Measurements from ENCODE around the gene PAPSS1. TPM values are rescaled to one million over a fixed set of nuclear protein-coding genes. Genes with fewer than 3 reads are reported as not detected.

Gene PAPSS1
- total and polyA plus RNA-seq, 2 experiments from 2014 or later, result 72.0 to 85.8 TPM

DNA sequence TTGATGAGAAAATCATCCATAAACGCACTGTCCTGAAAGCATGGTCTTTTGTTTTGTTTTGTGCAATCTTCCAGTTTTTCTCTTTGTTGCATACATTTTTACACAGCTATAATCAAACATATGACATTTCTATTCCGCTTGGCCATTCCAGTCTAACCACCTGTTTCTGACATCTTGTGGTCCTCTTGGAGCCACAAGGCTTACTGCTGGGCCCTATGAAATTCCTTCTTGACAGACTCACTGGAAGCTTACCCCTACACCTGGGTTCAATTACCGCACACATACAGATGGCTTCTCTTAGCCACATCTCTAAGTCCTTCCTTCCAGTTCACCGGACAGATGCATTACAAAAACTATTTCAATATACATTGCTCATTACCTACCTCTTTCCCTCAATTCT lies 72.4 kb downstream of the PAPSS1 start:
- Histone ChIP-seq H3F3A (replicated peaks; ENCODE audit: low read depth) (no peaks in the 10 kb centered on the region), H3K27me3 (ENCODE audit: insufficient read depth) (peaks cover 10% of the 10 kb centered on the region; the same call in 1 of the 2 replicates), H4K20me1 (replicated peaks; ENCODE audit: insufficient read depth) (peaks cover 3% of the 10 kb centered on the region; the same call in 1 of the 2 replicates), H3K4me2 (no peak overlapping the region), H3K9me2 (ENCODE audit: insufficient read depth) (no peaks in the 10 kb centered on the region), H3K27ac (ENCODE audit: low read depth) (no peak overlapping the region), H3K79me2 (replicated peaks; ENCODE audit: insufficient read depth) (peaks cover 6% of the 10 kb centered on the region), H3K4me3 (no peak overlapping the region), H2AFZ (no peak overlapping the region), H3K4me1 (ENCODE audit: insufficient read depth) (peaks cover 38% of the 10 kb centered on the region), H3K36me3 (ENCODE audit: insufficient read depth) (no peaks in the 10 kb centered on the region)
- peaks cover 11% of the 10 kb centered on the region for H3K27me3 Mint-ChIP-seq (ENCODE audit: insufficient read depth, low read depth, poor library complexity)
- ATAC-seq, result no peak
- TF ChIP-seq ZNF114 (CRISPR knock-in tag; IDR thresholded peaks at IDR 0.05) (no peak), EZH2 (IDR thresholded peaks at IDR 0.05; ENCODE audit: low read depth, unreplicated experiment) (no peak)
- no peak overlapping the region for H3K27ac Mint-ChIP-seq
- no peak for DNase-seq (ENCODE audit: low spot score)
- peaks cover 35% of the 10 kb centered on the region for H3K4me1 Mint-ChIP-seq
- H3K36me3 Mint-ChIP-seq (ENCODE audit: low read depth), result peaks cover 32% of the 10 kb centered on the region
- no peaks in the 10 kb centered on the region for H3K9me3 Mint-ChIP-seq
- no peak overlapping the region for H3K4me3 Mint-ChIP-seq

DNA sequence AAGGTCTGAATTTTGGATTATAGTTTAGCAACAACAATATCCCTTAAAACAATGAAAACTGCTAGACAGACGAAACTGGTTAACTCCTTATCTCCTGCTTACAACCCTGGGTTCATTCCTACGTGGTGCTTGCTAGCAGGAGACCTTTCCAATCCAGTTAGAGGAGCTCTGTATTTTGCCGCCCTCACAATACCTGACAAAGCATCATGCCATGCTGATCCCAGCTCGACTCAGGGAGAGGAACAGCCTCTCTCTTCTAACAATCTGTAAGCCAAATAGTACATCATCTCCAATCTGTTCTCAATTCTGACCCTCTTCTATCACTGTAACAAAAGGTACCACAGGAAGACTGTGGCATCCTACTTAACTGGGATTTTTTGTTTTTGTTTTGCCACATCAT lies 74.4 kb downstream of the PAPSS1 start:
- Histone ChIP-seq H3K79me2 (replicated peaks; ENCODE audit: insufficient read depth) (peaks cover 6% of the 10 kb centered on the region), H3K4me3 (no peak overlapping the region), H3K27ac (ENCODE audit: low read depth) (no peak overlapping the region), H3K4me2 (no peak overlapping the region), H4K20me1 (replicated peaks; ENCODE audit: insufficient read depth) (peaks cover 3% of the 10 kb centered on the region; the same call in 1 of the 2 replicates), H3F3A (replicated peaks; ENCODE audit: low read depth) (no peaks in the 10 kb centered on the region), H3K9me2 (ENCODE audit: insufficient read depth) (no peaks in the 10 kb centered on the region), H3K36me3 (ENCODE audit: insufficient read depth) (no peaks in the 10 kb centered on the region), H3K27me3 (ENCODE audit: insufficient read depth) (peaks cover 10% of the 10 kb centered on the region; the same call in 1 of the 2 replicates), H3K4me1 (ENCODE audit: insufficient read depth) (peaks cover 34% of the 10 kb centered on the region), H2AFZ (no peak overlapping the region)
- peaks cover 31% of the 10 kb centered on the region for H3K4me1 Mint-ChIP-seq
- H3K27ac Mint-ChIP-seq, result no peak overlapping the region
- ATAC-seq, result no peak
- no peak for DNase-seq (ENCODE audit: low spot score)
- H3K36me3 Mint-ChIP-seq (ENCODE audit: low read depth), result peaks cover 20% of the 10 kb centered on the region
- no peak overlapping the region for H3K4me3 Mint-ChIP-seq
- H3K9me3 Mint-ChIP-seq, result no peaks in the 10 kb centered on the region
- H3K27me3 Mint-ChIP-seq (ENCODE audit: insufficient read depth, low read depth, poor library complexity), result peaks cover 11% of the 10 kb centered on the region
- TF ChIP-seq, protein P1, sequence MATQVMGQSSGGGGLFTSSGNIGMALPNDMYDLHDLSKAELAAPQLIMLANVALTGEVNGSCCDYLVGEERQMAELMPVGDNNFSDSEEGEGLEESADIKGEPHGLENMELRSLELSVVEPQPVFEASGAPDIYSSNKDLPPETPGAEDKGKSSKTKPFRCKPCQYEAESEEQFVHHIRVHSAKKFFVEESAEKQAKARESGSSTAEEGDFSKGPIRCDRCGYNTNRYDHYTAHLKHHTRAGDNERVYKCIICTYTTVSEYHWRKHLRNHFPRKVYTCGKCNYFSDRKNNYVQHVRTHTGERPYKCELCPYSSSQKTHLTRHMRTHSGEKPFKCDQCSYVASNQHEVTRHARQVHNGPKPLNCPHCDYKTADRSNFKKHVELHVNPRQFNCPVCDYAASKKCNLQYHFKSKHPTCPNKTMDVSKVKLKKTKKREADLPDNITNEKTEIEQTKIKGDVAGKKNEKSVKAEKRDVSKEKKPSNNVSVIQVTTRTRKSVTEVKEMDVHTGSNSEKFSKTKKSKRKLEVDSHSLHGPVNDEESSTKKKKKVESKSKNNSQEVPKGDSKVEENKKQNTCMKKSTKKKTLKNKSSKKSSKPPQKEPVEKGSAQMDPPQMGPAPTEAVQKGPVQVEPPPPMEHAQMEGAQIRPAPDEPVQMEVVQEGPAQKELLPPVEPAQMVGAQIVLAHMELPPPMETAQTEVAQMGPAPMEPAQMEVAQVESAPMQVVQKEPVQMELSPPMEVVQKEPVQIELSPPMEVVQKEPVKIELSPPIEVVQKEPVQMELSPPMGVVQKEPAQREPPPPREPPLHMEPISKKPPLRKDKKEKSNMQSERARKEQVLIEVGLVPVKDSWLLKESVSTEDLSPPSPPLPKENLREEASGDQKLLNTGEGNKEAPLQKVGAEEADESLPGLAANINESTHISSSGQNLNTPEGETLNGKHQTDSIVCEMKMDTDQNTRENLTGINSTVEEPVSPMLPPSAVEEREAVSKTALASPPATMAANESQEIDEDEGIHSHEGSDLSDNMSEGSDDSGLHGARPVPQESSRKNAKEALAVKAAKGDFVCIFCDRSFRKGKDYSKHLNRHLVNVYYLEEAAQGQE (IDR thresholded peaks at IDR 0.05; ENCODE audit: unreplicated experiment), result no peak
- TF ChIP-seq ZNF331 (CRISPR knock-in tag; IDR thresholded peaks at IDR 0.05; ENCODE audit: low read depth) (no peak), JUNB (IDR thresholded peaks at IDR 0.05; ENCODE audit: unreplicated experiment) (no peak), STAT1 (IDR thresholded peaks at IDR 0.05; ENCODE audit: unreplicated experiment) (no peak), EZH2 (IDR thresholded peaks at IDR 0.05; ENCODE audit: low read depth, unreplicated experiment) (no peak), ZNF114 (CRISPR knock-in tag; IDR thresholded peaks at IDR 0.05) (no peak)
- TF ChIP-seq, protein P2, sequence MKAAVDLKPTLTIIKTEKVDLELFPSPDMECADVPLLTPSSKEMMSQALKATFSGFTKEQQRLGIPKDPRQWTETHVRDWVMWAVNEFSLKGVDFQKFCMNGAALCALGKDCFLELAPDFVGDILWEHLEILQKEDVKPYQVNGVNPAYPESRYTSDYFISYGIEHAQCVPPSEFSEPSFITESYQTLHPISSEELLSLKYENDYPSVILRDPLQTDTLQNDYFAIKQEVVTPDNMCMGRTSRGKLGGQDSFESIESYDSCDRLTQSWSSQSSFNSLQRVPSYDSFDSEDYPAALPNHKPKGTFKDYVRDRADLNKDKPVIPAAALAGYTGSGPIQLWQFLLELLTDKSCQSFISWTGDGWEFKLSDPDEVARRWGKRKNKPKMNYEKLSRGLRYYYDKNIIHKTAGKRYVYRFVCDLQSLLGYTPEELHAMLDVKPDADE (IDR thresholded peaks at IDR 0.05), result no peak
- TF ChIP-seq, protein P3, sequence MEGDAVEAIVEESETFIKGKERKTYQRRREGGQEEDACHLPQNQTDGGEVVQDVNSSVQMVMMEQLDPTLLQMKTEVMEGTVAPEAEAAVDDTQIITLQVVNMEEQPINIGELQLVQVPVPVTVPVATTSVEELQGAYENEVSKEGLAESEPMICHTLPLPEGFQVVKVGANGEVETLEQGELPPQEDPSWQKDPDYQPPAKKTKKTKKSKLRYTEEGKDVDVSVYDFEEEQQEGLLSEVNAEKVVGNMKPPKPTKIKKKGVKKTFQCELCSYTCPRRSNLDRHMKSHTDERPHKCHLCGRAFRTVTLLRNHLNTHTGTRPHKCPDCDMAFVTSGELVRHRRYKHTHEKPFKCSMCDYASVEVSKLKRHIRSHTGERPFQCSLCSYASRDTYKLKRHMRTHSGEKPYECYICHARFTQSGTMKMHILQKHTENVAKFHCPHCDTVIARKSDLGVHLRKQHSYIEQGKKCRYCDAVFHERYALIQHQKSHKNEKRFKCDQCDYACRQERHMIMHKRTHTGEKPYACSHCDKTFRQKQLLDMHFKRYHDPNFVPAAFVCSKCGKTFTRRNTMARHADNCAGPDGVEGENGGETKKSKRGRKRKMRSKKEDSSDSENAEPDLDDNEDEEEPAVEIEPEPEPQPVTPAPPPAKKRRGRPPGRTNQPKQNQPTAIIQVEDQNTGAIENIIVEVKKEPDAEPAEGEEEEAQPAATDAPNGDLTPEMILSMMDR (conservative IDR thresholded peaks at IDR 0.05; ENCODE audit: low read depth in 2 of 2), result no peak
- TF ChIP-seq, protein P4, sequence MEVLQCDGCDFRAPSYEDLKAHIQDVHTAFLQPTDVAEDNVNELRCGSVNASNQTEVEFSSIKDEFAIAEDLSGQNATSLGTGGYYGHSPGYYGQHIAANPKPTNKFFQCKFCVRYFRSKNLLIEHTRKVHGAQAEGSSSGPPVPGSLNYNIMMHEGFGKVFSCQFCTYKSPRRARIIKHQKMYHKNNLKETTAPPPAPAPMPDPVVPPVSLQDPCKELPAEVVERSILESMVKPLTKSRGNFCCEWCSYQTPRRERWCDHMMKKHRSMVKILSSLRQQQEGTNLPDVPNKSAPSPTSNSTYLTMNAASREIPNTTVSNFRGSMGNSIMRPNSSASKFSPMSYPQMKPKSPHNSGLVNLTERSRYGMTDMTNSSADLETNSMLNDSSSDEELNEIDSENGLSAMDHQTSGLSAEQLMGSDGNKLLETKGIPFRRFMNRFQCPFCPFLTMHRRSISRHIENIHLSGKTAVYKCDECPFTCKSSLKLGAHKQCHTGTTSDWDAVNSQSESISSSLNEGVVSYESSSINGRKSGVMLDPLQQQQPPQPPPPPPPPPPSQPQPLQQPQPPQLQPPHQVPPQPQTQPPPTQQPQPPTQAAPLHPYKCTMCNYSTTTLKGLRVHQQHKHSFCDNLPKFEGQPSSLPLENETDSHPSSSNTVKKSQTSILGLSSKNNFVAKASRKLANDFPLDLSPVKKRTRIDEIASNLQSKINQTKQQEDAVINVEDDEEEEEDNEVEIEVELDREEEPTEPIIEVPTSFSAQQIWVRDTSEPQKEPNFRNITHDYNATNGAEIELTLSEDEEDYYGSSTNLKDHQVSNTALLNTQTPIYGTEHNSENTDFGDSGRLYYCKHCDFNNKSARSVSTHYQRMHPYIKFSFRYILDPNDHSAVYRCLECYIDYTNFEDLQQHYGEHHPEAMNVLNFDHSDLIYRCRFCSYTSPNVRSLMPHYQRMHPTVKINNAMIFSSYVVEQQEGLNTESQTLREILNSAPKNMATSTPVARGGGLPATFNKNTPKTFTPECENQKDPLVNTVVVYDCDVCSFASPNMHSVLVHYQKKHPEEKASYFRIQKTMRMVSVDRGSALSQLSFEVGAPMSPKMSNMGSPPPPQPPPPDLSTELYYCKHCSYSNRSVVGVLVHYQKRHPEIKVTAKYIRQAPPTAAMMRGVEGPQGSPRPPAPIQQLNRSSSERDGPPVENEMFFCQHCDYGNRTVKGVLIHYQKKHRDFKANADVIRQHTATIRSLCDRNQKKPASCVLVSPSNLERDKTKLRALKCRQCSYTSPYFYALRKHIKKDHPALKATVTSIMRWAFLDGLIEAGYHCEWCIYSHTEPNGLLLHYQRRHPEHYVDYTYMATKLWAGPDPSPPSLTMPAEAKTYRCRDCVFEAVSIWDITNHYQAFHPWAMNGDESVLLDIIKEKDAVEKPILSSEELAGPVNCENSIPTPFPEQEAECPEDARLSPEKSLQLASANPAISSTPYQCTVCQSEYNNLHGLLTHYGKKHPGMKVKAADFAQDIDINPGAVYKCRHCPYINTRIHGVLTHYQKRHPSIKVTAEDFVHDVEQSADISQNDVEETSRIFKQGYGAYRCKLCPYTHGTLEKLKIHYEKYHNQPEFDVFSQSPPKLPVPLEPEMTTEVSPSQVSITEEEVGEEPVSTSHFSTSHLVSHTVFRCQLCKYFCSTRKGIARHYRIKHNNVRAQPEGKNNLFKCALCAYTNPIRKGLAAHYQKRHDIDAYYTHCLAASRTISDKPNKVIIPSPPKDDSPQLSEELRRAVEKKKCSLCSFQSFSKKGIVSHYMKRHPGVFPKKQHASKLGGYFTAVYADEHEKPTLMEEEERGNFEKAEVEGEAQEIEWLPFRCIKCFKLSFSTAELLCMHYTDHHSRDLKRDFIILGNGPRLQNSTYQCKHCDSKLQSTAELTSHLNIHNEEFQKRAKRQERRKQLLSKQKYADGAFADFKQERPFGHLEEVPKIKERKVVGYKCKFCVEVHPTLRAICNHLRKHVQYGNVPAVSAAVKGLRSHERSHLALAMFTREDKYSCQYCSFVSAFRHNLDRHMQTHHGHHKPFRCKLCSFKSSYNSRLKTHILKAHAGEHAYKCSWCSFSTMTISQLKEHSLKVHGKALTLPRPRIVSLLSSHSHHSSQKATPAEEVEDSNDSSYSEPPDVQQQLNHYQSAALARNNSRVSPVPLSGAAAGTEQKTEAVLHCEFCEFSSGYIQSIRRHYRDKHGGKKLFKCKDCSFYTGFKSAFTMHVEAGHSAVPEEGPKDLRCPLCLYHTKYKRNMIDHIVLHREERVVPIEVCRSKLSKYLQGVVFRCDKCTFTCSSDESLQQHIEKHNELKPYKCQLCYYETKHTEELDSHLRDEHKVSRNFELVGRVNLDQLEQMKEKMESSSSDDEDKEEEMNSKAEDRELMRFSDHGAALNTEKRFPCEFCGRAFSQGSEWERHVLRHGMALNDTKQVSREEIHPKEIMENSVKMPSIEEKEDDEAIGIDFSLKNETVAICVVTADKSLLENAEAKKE (CRISPR knock-in tag; IDR thresholded peaks at IDR 0.05), result no peak
